ENCODE results near the gene MAGOH. TPM values are rescaled to one million over a fixed set of nuclear protein-coding genes. Genes with fewer than 3 reads are reported as not detected.

Gene MAGOH
- total RNA-seq, 2 donors from 2014 or later, result 34.0 to 49.7 TPM

DNA sequence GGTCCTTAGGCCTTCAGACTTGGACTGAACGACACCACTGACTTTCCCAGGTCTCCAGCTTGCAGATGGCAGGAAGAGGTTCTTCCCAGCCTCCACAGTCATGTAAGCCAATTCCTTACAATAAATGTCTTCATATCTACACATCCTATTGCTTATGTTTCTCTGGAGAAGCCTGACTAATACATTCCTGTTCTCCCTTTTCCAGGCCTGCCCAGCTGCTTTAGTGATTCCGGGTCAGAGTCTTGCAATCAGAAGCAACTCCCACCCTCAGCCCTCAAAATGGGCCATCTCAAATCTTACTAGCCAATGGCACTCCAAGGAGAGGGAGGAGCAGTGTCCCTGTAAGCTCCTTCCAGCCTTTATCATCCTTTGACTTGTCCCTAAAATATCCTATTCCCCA is 58.1 kb downstream of the MAGOH start:
- DNase-seq, result no peak
- intact Hi-C loops (cut with DNase I), result loop anchor here (10.0 kb wide), 1 partner anchor 475 kb away; no protein-coding TSS in a partner anchor
- Histone ChIP-seq H3K36me3 (no peaks in the 10 kb centered on the region), H3K4me3 (no peak overlapping the region), H3K9ac (ENCODE audit: low read depth in 2 of 2, low read length in 2 of 2) (no peak overlapping the region), H3K27me3 (no peaks in the 10 kb centered on the region), H3K27ac (no peak overlapping the region), H3K4me1 (peaks cover 6% of the 10 kb centered on the region), H3K9me3 (no peaks in the 10 kb centered on the region)
- TF ChIP-seq, protein P1, sequence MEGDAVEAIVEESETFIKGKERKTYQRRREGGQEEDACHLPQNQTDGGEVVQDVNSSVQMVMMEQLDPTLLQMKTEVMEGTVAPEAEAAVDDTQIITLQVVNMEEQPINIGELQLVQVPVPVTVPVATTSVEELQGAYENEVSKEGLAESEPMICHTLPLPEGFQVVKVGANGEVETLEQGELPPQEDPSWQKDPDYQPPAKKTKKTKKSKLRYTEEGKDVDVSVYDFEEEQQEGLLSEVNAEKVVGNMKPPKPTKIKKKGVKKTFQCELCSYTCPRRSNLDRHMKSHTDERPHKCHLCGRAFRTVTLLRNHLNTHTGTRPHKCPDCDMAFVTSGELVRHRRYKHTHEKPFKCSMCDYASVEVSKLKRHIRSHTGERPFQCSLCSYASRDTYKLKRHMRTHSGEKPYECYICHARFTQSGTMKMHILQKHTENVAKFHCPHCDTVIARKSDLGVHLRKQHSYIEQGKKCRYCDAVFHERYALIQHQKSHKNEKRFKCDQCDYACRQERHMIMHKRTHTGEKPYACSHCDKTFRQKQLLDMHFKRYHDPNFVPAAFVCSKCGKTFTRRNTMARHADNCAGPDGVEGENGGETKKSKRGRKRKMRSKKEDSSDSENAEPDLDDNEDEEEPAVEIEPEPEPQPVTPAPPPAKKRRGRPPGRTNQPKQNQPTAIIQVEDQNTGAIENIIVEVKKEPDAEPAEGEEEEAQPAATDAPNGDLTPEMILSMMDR (IDR thresholded peaks at IDR 0.05), result no peak

Other genes starting within 250 kb of the MAGOH start
- gene PODN, start 176.3 kb downstream of the MAGOH start, total RNA-seq, result 1 to 10 TPM; 3.2 to 9.1 TPM
- 1 to 10 TPM in 1 of 2 donors, under 1 TPM in 1; 0.50 to 1.1 TPM for gene SLC1A7, start 95.9 kb downstream of the MAGOH start, total RNA-seq
- gene CPT2, start 41.7 kb downstream of the MAGOH start, total RNA-seq, result 10 to 100 TPM; 66.1 to 66.4 TPM
- 10 to 100 TPM; 34.6 to 43.9 TPM for gene CZIB, start 17.9 kb downstream of the MAGOH start, total RNA-seq
- gene LRP8, start 89.6 kb upstream of the MAGOH start, total RNA-seq, result 10 to 100 TPM in 1 of 2 donors, 1 to 10 TPM in 1; 4.7 to 15.3 TPM
- not detected for gene DMRTB1, start 220.9 kb upstream of the MAGOH start, total RNA-seq

All from colonic mucosa (tissue), 4 donors.